ENCODE measurements around the gene UBXN4. TPM values are rescaled to one million over a fixed set of nuclear protein-coding genes. Genes with fewer than 3 reads are reported as not detected.

The UBXN4 gene
- total RNA-seq, 1 donor from 2014 or later = 94.3 TPM

- H3K9me3 Mint-ChIP-seq = peaks cover 19% of the 10 kb centered on the region
- Histone ChIP-seq H3K79me2 (ENCODE audit: low read depth) (no peaks in the 10 kb centered on the region), H3K36me3 (no peaks in the 10 kb centered on the region), H4K20me1 (ENCODE audit: low read depth) (no peaks in the 10 kb centered on the region), H2AFZ (replicated peaks) (no peak overlapping the region), H3F3A (ENCODE audit: low read depth) (no peaks in the 10 kb centered on the region), H3K9ac (no peak overlapping the region), H3K9me3 (ENCODE audit: low read depth) (no peaks in the 10 kb centered on the region), H3K27me3 (no peaks in the 10 kb centered on the region), H3K4me1 (no peaks in the 10 kb centered on the region), H3K27ac (no peak overlapping the region), H3K4me3 (no peak overlapping the region), H3K4me2 (no peak overlapping the region)
- no peaks in the 10 kb centered on the region for H3K36me3 Mint-ChIP-seq
- peaks cover 9% of the 10 kb centered on the region for H3K4me1 Mint-ChIP-seq
- TF ChIP-seq CTCF (IDR thresholded peaks at IDR 0.05) (no peak), EZH2phosphoT487 (IDR thresholded peaks at IDR 0.05) (no peak), EZH2 (IDR thresholded peaks at IDR 0.05) (no peak)
- no peak for DNase-seq (ENCODE audit: low spot score)
- H3K4me3 Mint-ChIP-seq = no peak overlapping the region
- no peak overlapping the region for H3K27ac Mint-ChIP-seq
- H3K27me3 Mint-ChIP-seq (ENCODE audit: insufficient read depth, low read depth) = peaks cover 2% of the 10 kb centered on the region
Measured at GRCh38 chr2:135796606-135797005, 55.0 kb downstream of the UBXN4 start.

- no peak overlapping the region for H3K27ac ChIP-seq
- Mint-ChIP-seq H3K36me3 (no peaks in the 10 kb centered on the region), H3K4me1 (peaks cover 3% of the 10 kb centered on the region), H3K27me3 (ENCODE audit: insufficient read depth, low read depth) (peaks cover 2% of the 10 kb centered on the region), H3K9me3 (peaks cover 19% of the 10 kb centered on the region), H3K4me3 (no peak overlapping the region), H3K27ac (peak overlapping the region; percentile 62)
- no peaks in the 10 kb centered on the region for H4K20me1 ChIP-seq (ENCODE audit: low read depth)
- no peak overlapping the region for H3K4me2 ChIP-seq
- no peaks in the 10 kb centered on the region for H3F3A ChIP-seq (ENCODE audit: low read depth)
- no peak overlapping the region for H3K9ac ChIP-seq
- no peak overlapping the region for H3K4me3 ChIP-seq
- peak; percentile 86 for DNase-seq (ENCODE audit: low spot score)
- TF ChIP-seq EZH2 (IDR thresholded peaks at IDR 0.05) (no peak), CTCF (IDR thresholded peaks at IDR 0.05) (peak; percentile 90), EZH2phosphoT487 (IDR thresholded peaks at IDR 0.05) (no peak)
- no peaks in the 10 kb centered on the region for H3K9me3 ChIP-seq (ENCODE audit: low read depth)
- H3K4me1 ChIP-seq = no peaks in the 10 kb centered on the region
- H3K36me3 ChIP-seq = no peaks in the 10 kb centered on the region
- no peaks in the 10 kb centered on the region for H3K27me3 ChIP-seq
- no peak overlapping the region for H2AFZ ChIP-seq (replicated peaks)
- no peaks in the 10 kb centered on the region for H3K79me2 ChIP-seq (ENCODE audit: low read depth)
Measured at GRCh38 chr2:135797497-135798274, 56.0 kb downstream of the UBXN4 start.

GRCh38 chr2:135798275-135798705 is 56.6 kb downstream of the UBXN4 start:
- H3K27ac Mint-ChIP-seq = no peak overlapping the region
- Histone ChIP-seq H3K36me3 (no peaks in the 10 kb centered on the region), H3K79me2 (ENCODE audit: low read depth) (no peaks in the 10 kb centered on the region), H3F3A (ENCODE audit: low read depth) (no peaks in the 10 kb centered on the region), H3K4me2 (no peak overlapping the region), H3K4me3 (no peak overlapping the region), H3K9ac (no peak overlapping the region), H3K27ac (no peak overlapping the region), H3K4me1 (no peaks in the 10 kb centered on the region), H2AFZ (replicated peaks) (no peak overlapping the region), H3K9me3 (ENCODE audit: low read depth) (no peaks in the 10 kb centered on the region), H4K20me1 (ENCODE audit: low read depth) (no peaks in the 10 kb centered on the region), H3K27me3 (no peaks in the 10 kb centered on the region)
- TF ChIP-seq EZH2 (IDR thresholded peaks at IDR 0.05) = no peak
- no peaks in the 10 kb centered on the region for H3K36me3 Mint-ChIP-seq
- no peak for DNase-seq (ENCODE audit: low spot score)
- H3K27me3 Mint-ChIP-seq (ENCODE audit: insufficient read depth, low read depth) = peaks cover 2% of the 10 kb centered on the region
- H3K4me1 Mint-ChIP-seq = peaks cover 3% of the 10 kb centered on the region
- peaks cover 19% of the 10 kb centered on the region for H3K9me3 Mint-ChIP-seq
- no peak overlapping the region for H3K4me3 Mint-ChIP-seq

- no peaks in the 10 kb centered on the region for H3K9me3 ChIP-seq (ENCODE audit: low read depth)
- H3K27me3 Mint-ChIP-seq (ENCODE audit: insufficient read depth, low read depth) = peaks cover 2% of the 10 kb centered on the region
- no peak overlapping the region for H3K4me3 ChIP-seq
- no peaks in the 10 kb centered on the region for H3K36me3 Mint-ChIP-seq
- no peaks in the 10 kb centered on the region for H3K27me3 ChIP-seq
- H3K9me3 Mint-ChIP-seq = peaks cover 19% of the 10 kb centered on the region
- no peak overlapping the region for H3K27ac ChIP-seq
- H3K4me3 Mint-ChIP-seq = no peak overlapping the region
- no peak overlapping the region for H2AFZ ChIP-seq (replicated peaks)
- H3K36me3 ChIP-seq = no peaks in the 10 kb centered on the region
- H3K4me1 Mint-ChIP-seq = peaks cover 3% of the 10 kb centered on the region
- no peak overlapping the region for H3K27ac Mint-ChIP-seq
- no peaks in the 10 kb centered on the region for H3F3A ChIP-seq (ENCODE audit: low read depth)
- no peaks in the 10 kb centered on the region for H3K4me1 ChIP-seq
- no peak overlapping the region for H3K4me2 ChIP-seq
- TF ChIP-seq EZH2 (IDR thresholded peaks at IDR 0.05) (no peak), EZH2phosphoT487 (IDR thresholded peaks at IDR 0.05) (no peak), CTCF (IDR thresholded peaks at IDR 0.05) (peak; percentile 10)
- H4K20me1 ChIP-seq (ENCODE audit: low read depth) = no peaks in the 10 kb centered on the region
- DNase-seq (ENCODE audit: low spot score) = no peak
- H3K79me2 ChIP-seq (ENCODE audit: low read depth) = no peaks in the 10 kb centered on the region
- H3K9ac ChIP-seq = no peak overlapping the region
Measured at GRCh38 chr2:135798762-135799161, 57.1 kb downstream of the UBXN4 start.
